HG03066 (cell line): ENCODE data around the gene CDH24.
"Not testable (repeated sequence)": the region's sequence is repeated elsewhere in the genome, so short reads cannot be mapped to it uniquely, and the experiment has no call there.

ENCODE experiments used
- ATAC-seq: cut with Tn5 transposase; IDR thresholded peaks from one replicate; pipeline ENCODE4 v1.9.1; 2021; ENCODE audit warnings: low read depth; ENCODE audit not compliant: unreplicated experiment

Gene CDH24

DNA sequence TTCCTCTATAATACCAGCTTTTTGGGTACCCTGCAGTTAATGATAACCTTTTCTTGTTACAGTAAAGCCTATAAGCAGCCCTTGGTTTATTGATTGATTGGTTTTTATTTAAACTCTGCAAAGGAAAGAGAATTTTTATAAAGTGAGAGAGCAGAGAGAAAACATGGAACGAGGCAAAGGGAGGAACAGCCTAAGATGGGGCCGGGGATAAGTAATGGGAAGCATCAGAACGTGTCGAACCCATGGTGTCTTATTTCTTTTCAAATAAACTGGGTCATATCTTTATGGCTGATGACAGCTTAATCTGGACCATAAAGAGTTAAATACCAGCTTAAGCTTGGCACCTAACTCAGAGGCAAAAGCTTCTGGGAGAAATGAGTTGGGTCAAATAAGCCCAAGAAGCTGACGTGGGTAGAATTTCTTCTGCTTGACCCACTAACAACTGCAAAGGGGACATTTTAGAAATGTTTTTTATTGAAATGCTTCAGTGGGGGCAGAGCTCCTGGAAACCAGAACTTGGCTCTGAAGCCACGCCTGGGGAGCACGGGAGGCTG lies 35.4 kb downstream of the CDH24 start:
- ATAC-seq: no peak

DNA sequence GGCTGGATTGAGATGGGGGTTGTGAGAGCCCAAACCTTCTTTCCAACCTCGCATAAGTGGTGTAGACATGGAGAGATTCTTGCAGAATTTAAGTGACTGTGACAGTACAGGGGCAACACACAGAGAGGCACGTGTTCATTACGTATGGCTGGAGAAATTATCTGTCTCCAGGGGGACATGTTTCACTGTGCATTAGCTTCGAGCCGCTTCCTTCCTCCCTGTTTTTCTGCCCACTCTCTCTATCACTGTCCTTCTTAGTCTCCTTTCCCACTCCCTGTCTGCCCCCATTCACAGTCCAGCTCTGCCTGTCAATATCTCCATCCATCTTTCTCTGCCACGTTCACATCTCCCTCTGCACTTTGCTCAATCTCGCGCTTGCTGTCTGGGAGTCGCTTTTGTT lies 35.9 kb downstream of the CDH24 start:
- no peak for ATAC-seq

DNA sequence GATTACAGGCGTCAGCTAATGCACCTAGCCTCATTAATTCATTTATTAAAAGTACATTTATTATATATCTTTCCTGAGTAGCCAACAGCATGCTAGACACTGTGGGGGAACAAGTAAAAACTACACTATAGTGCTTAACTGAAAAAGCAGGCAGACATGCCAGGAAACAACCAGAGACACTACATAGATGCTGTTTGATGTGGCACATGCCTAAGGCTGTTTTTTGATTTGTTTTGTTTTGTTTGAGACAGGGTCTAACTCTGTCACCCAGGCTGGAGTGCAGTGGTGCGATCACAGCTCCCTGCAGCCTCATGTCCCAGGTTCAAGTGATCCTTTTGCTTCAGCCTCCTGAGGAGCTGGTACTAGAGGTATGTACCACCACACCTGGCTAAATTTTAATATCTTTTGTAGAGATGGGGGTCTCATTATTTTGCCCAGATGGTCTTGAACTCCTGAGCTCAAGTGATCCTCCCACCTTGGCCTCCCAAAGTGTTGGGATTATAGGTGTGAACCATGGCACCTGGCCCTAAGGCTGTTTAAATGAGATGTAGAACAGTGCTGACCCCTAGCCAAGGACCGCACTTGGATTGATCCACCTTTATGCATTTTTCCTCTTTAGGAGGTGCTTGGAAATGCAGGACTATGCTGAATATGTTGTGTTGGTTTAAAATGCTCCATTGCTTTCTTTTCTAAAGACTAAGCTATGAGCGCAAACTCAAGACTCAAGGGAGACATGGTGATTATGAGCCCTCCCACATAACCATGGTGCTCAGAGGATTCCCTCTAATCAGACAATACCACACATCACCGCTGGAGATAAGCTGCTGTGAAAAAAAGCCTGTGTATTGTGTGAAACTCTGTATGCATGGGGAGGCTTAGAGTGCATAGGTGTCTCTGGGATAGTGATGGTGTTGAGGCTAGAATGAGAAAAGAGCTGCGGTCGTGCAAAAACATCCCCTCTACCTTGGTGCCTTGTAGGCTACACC lies 36.9 kb downstream of the CDH24 start:
- no peak for ATAC-seq

DNA sequence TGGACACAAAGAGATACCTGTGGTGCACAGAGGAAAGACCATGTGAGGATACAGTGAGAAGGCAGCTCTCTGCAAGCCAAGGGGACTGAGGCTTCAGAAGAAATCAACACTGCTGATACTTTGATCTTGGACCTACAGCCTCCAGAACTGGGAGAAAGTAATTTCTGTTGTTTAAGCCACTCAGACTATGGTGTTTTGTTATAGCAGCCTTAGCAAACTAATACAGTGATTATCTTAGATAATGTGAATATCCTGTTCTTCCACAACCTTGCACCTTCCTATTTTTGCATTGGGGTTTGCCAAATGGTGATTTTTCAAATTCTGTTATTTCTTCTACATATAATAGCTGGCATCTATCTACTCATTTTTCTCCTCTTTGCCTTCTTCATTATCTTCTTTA lies 39.2 kb downstream of the CDH24 start:
- no peak for ATAC-seq

DNA sequence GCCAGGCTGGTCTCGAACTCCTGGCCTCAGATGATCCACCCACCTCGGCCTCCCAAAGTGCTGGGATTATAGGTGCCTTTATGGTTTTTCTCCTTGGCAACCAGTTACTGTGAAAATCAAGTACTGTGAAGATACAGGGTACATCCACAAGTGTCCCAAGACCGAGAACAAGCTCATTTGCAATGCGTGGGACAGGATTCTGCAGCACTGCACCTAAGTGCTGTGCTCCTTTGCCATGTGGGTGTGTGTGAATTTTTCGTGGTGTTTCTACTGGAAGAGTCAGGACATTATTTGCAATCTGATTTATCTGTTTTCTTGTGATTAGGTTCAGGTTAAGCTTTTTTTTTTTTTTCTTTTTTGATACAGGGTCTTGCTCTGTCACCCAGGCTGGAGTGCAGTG lies 40.2 kb downstream of the CDH24 start:
- no peak for ATAC-seq

DNA sequence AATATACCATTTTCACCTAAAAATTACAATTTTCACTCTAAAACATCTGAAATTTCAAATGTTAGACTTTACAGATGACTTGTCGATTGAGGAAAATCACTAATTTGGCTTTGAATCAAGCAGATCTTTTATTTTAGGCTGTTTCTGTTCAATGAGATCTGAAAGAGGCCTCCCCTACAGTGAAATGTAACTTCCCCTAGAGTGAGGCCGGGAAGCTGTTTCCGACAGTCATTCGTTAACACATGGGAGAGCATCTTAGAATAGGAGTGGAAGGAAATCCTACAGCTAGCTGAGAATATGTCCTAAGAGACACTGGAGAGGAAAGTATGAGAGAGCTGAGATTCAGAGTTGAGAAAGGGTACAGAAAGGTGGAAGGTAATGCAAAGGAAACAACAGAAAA lies 41.7 kb downstream of the CDH24 start:
- no peak for ATAC-seq

DNA sequence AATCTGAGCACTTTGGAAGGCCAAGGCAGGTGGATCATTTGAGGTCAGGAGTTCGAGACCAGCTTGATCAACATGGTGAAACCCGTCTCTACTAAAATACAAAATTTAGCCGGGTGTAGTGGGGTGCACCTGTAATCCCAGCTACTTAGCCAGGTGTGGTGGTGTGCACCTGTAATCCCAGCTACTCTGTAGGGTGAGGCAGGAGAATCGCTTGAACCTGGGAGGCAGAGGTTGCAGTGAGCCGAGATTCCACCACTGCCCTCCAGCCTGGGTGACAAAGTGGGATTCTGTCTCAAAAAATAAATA lies 43.6 kb downstream of the CDH24 start:
- not testable (repeated sequence) for ATAC-seq

DNA sequence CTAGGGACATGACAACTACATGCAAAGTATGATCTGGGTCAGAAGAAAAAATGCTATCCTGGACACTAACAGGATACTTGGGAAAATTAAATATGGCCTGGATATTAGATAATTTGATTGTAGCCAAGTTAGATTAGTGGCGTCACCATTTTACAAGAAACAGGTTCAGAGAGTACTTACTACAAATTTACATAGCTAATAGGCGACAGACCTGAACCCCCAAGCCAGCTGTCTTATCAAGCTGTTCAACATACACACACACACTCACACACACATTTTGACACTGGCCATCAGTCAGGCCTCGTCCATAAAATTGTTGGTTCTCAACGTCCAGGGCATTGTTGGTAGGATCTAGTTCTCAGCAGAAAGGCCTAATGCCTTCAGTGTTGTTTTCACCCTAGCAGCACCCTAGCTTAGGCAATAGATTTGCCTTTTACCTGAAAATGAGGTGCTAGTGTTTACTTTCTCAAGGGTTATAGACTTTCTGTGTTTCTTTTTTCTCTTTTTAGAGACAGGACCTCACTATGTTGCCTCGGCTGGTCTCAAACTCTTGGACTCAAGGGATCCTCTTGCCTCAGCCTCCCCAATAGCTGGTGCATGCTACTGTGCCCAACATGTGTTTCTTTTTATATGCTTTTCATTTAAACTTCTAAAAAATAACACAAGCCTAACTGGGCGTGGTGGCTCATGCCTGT lies 44.1 kb downstream of the CDH24 start:
- no peak for ATAC-seq

DNA sequence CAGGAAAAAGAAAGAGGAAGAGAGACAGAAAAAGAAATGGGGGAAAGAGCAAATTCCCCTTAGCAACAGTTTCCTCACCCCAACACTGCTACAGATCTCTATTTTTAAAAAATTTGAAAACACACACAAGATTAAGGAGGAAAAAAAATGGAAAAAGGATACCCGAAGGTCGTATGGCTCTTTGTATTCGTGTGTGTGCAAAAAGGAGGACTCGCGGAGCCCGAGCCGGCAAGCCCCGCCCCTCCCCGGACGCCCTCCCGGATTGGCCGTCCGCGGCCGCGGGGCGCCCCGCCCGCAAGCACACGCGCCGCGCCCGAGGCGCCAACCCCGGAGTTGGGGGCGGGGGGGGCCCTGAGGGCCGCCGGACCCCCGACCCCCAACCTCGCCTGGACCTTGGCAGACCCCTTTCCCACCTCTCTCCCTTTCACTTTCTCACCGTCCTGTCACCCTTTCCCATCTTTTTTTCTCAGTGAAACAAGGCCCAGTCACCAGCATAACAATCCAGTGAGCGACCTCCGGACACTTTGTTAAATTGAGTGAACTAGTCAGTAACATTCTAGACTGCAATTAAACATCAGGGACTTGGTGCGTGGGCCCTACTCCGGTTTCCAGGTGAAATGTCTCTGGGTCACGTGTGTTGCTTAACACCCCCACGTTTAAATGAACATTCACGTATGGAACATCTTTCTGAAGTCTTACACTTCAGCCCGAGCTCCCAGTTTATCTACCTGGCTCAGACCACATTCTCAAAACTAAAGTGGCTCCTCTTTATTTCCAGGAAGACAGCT lies 47.2 kb downstream of the CDH24 start, which contains the start of gene C14orf93:
TSS of gene C14orf93 (minus strand) at position 205 of the 788 bp plus-strand sequence. CDS start 11,120 bp downstream, outside the sequence.
- no peak for ATAC-seq

DNA sequence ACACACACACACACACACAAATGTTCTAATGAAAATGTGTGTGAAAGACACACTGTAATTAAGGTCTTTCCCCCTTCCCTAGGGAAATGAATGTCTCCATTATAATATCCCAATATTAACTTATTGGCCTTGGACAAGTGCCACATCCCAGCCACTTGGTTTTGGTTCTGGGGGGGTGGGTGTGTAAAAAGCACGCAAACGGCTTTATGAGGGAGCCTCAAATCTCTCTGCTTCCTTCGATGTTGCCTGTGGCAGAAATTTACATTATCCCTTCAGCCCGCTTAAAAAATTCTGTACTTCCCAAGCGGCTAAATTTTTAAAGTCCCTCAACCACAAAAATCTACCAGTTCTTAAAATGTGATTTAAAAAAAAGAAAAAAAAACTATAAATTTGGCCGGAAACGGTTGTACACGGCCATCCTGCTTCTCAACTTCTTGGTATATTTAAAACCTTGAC lies 47.8 kb downstream of the CDH24 start:
- ATAC-seq: no peak

DNA sequence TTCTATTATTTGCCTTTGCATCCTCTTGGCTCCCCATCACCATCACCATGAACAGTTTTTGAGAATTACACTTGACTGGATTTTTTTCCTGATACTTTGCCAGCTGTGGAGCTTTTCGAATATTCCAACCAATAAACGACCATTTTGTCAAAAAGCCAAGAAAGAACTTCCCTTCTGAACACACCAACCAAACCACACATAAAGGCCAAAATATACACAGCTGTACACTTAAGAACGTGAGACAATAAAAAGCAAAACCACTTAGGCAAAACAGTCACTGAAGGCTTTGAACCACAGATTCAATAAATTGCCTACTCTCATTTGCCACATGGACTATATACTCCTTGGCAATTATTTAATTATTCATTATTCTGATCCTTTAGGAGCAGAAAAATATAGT lies 48.5 kb downstream of the CDH24 start:
- no peak for ATAC-seq

DNA sequence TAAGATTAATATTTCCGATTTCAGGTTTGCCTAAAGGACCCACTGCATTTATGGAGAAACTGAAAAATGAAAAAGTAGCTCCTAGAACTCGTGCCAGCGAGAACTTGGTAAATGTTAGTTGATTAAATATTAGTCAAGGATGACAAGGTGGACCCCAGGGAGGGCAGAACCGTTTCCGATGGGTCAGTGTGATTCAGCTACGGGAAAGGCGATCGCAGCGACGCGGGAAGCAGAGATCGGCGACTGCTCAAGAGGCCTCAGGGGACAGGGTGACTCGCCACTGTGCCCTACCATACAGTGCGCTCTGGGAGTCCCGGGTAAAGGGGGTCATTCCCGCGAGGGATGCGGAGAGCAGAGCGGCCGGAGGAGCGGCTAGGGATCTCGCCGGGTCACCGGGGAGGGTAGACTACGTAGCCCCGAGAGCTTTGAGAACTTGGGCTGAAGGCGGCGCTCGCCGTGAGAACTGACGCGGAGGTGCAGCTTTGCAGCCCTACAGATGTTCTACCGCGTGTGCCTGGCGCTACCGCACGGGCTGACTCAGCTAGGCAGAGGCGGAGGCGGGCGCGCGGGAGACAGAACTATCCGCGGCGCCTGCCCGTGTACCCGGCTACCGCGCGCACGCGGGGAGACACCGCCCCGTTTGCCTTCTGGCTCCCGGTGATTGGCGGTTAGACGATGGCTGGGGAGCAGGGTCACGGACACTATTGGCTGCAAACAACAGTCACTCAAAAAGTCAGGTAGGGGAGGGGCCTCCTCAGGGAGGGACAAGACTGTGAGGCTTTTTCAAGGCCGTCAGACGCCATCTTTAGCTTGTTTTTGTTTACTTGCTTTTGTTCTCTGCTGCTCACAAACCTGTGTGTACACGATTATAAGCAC lies 50.5 kb downstream of the CDH24 start:
- ATAC-seq: peak; percentile 98

DNA sequence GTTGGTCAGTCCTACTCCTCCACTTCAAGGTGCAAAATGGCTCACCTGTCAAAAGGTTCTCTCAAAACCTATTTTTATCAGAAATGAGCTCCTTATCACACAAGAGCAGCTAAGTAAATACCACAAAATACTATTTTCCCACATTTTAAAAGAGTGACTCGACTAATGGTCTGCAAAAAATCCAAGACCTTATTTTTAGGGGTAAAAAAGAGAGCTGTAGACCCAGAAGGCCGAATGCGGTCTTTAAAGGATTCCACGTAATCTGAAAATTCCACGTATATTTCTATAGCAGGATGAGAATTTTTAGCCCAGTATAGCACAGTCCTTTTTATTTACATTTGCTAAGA lies 51.2 kb downstream of the CDH24 start:
- no peak for ATAC-seq

DNA sequence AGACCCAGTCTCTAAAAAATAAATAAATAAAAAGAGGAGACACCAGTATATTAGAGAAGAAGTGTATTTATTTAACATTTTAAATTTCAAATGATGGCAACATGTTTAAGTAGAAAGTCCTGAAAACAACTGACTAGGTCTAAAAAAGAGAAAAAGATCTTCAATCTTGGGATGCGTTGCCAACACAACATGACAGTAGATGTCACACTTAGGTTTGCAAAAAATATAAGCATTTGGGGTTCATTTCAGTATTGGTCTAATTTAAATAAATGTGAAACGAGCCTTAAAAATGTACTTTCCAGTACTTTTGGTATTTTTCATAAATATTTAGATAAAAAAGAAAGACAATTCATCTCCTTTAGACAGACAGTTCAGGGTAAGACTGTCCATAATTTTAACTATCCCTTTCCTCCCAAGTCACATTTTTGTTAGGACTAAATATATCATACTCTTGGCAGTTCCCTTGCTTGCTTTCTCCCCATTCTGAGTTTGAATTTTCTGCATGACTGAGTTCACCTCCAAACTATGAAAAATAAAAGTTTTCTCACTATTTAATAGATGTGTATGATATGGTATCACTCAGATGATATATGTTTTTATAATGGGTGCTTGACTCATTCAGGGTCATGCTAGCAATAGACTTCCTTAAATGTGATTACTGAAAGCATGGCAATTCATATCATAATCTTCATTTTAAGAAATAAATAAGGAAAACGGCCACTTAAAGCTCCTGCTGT lies 51.7 kb downstream of the CDH24 start:
- no peak for ATAC-seq

DNA sequence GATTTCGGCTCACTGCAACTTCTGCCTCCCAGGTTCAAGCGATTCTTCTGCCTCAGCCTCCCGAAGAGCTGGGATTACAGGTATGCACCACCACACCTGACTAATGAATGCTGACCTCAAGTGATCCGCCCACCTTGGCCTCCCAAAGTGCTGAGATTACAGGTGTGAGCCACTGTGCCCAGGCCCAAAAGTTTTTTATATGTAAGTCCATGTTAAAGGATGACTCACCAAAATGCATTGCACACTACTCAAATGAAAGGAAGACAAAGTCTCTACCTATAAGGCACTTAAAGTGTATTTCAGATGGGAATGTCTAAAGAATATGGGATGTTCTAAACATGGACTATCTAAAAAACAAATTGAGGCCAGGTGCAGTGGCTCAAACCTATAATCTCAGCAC lies 53.0 kb downstream of the CDH24 start:
- not testable (repeated sequence) for ATAC-seq

DNA sequence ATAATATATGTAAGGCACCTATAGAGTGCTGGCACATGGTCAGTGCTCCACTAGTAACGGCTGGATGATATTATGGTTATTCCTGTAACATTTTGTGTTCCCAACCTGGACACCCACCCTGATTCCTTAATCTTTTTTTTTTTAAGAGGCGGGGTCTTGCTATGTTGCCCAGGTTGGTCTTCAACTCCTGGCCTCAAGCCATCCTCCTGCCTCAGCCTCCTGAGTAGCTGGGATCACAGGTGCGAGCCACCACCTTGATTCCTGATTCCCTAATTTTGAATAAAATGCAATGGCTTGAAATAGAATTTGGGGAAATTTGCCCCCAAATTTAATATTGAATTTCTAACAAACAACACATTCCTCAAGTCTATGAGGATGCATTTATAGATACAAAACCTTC lies 54.7 kb downstream of the CDH24 start:
- no peak for ATAC-seq

DNA sequence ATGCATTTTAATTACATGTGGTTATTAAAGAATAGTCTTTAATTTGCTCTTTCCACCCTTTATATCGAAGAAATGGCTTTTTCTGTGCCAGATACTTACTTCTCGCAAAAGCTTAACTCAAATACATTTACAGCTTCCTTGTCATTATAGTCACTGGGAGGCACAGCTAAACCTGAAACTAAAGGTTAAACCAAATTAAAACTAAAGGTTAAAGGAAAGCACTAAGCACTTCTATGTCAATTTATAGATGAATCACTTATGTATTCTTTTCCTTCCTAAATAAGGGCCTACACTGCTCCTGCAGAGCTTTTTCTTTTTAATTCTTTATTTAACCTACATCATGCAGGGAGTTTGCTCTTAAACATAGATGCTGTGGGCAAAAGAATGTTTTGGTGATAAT lies 56.5 kb downstream of the CDH24 start:
- no peak for ATAC-seq

DNA sequence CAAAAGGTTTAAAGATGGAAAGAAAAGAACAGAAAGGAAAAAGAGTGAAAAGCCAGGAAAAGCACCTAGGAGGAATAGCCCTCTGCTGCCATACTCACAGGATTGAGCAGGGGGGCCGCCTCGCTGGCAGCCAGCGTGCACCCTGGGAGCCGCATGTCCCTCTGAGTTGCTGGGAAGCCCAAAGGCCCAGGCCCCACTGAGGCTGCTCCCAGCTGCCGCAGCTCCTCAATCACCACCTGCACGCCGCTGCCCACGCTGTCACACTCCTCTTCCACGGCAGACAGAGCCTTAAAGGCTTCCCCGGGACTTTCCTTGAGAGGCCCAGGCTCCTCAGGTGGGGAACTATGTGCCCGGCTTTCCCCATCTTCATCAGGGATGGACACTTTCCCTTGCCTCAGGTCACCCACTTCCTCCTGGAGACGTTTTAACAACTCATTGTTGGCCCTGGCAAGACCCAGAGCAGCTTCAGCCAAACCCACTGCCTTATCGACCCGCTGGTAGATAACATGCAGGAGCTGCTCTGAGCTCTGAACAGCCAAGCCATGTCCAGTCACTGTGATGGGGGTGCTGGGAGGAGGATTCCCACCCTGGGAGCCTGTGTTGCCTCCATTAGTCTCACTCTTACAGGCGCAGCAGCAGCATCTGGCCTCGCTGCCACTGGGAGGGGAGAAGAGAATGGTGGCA lies 58.8 kb downstream of the CDH24 start:
- no peak for ATAC-seq
